GM18526 (cell line): ENCODE data around the gene NAV2.

Experiments
- POLR2A ChIP-seq: IDR thresholded peaks from 3 replicates; pipeline ENCODE4 v1.6.1; 2011; ENCODE audit not compliant: insufficient read length; ENCODE audit errors: extremely low read depth

NAV2 gene

GRCh38 chr11:19834771-19835170 lies 122.1 kb downstream of the NAV2 start:
- no peak for TF ChIP-seq POLR2A

- TF ChIP-seq POLR2A: no peak
These were observed 124.0 kb downstream of the NAV2 start for GRCh38 chr11:19836666-19837065.

GRCh38 chr11:19838994-19839768 lies 126.5 kb downstream of the NAV2 start:
- TF ChIP-seq POLR2A: no peak

GRCh38 chr11:19840961-19841360 lies 128.3 kb downstream of the NAV2 start:
- TF ChIP-seq POLR2A: no peak

- no peak for TF ChIP-seq POLR2A
These were observed 129.9 kb downstream of the NAV2 start for GRCh38 chr11:19842505-19842904.

- no peak for TF ChIP-seq POLR2A
These were observed 130.4 kb downstream of the NAV2 start for GRCh38 chr11:19843079-19843478.

GRCh38 chr11:19844012-19844411 lies 131.4 kb downstream of the NAV2 start:
- no peak for TF ChIP-seq POLR2A

GRCh38 chr11:19844806-19845205 lies 132.2 kb downstream of the NAV2 start:
- no peak for TF ChIP-seq POLR2A

GRCh38 chr11:19845626-19846025 lies 133.0 kb downstream of the NAV2 start:
- TF ChIP-seq POLR2A: no peak

- TF ChIP-seq POLR2A: no peak
These were observed 134.1 kb downstream of the NAV2 start for GRCh38 chr11:19846654-19847305.

GRCh38 chr11:19848219-19848618 lies 135.6 kb downstream of the NAV2 start:
- no peak for TF ChIP-seq POLR2A

- TF ChIP-seq POLR2A: no peak
These were observed 136.6 kb downstream of the NAV2 start for GRCh38 chr11:19849107-19849789.

GRCh38 chr11:19849947-19850593 lies 137.4 kb downstream of the NAV2 start:
- TF ChIP-seq POLR2A: no peak

GRCh38 chr11:19852288-19852687 lies 139.7 kb downstream of the NAV2 start:
- TF ChIP-seq POLR2A: no peak

- TF ChIP-seq POLR2A: no peak
These were observed 140.4 kb downstream of the NAV2 start for GRCh38 chr11:19853016-19853415.

- no peak for TF ChIP-seq POLR2A
These were observed 141.3 kb downstream of the NAV2 start for GRCh38 chr11:19853920-19854319.

GRCh38 chr11:19861171-19861570 lies 148.5 kb downstream of the NAV2 start:
- no peak for TF ChIP-seq POLR2A
